Gastroesophageal sphincter (tissue), 3 donors: ENCODE results near the gene AAR2.

ENCODE experiments used
- CTCF ChIP-seq, 4 experiments: fragments of 200-600 bp in 2 of 4; fragments of 450-650 bp in 2 of 4; sonication (generic) in 1 of 4; IDR thresholded peaks; one replicate each; pipeline ENCODE4 v1.5.1; 2017 to 2019; ENCODE audit warnings: antibody characterized with exemption in 4 of 4, mild to moderate bottlenecking in 2 of 4, moderate library complexity in 2 of 4
- EP300 ChIP-seq: sonication (generic); formaldehyde crosslinking; IDR thresholded peaks from one replicate; pipeline ENCODE4 v1.6.1; 2017; ENCODE audit warnings: antibody characterized with exemption, mild to moderate bottlenecking
- POLR2AphosphoS5 ChIP-seq: sonication (generic); formaldehyde crosslinking; IDR thresholded peaks from one replicate; pipeline ENCODE4 v1.6.1; 2017; ENCODE audit warnings: antibody characterized with exemption

- TF ChIP-seq CTCF (IDR thresholded peaks at IDR 0.05) = no peak
- no peak for TF ChIP-seq POLR2AphosphoS5
- no peak for TF ChIP-seq EP300
Measured at GRCh38 chr20:36197271-36197670, 39.0 kb upstream of the AAR2 start.
